ENCODE data around the gene SPTB.

The SPTB gene

DNA sequence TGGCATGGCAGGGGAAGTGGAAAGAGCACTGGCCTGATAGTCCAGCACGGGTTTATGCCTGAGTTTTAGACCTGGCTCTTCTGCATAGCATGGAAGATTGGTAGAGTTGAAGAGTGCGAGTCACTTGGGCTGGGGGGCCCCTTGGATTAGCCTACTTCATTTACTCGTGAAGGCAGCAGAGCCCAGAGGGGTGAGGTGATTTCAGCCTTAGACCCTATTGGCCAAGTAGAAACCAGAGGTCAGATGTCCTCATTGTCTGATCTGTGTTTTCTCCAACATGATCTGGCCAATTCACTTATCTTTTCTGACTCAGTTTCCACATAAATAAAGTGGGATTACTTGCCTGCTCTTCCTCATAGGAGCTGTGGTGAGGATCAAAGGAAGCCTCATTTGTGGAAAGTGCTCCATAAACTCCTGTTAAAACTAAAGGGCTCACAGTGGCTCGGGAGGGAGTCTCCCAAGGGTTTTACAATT lies 173.6 kb downstream of the SPTB start:
- DNase-seq: no peak

GRCh38 chr14:64705381-64706118 lies 174.2 kb downstream of the SPTB start:
- DNase-seq: no peak

DNA sequence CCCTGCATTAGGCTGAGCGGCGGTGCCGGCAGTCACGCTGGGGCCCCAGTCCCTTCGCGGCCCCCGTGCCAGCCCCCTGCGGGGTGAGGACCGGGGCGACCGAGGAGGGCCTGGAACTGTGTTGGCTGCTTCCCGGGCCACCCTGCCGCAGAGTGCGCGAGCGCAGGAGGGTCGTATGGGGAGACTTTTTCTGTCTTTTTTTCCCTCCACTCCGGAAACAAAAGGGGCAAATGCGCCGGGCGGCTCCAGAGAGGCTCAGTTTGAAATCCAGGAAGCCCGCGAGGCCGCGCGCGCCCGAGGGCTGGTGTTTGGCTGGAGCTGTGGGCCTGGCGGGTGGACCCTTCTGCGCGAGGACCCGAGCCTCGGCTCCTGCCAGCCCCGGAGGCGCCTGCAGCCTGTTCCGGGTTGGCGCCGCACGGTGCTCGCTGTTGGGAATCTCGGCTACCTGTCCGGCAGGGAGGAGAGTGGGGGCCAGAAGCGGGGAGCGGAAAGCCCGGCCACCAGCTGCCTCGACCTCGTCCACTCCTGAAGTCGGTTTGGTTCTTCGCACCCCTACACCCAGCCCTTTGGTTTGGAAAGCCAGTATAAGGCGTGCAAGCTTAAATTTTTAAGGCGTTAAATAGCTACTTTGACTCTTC lies 174.8 kb downstream of the SPTB start:
- no peak for DNase-seq

DNA sequence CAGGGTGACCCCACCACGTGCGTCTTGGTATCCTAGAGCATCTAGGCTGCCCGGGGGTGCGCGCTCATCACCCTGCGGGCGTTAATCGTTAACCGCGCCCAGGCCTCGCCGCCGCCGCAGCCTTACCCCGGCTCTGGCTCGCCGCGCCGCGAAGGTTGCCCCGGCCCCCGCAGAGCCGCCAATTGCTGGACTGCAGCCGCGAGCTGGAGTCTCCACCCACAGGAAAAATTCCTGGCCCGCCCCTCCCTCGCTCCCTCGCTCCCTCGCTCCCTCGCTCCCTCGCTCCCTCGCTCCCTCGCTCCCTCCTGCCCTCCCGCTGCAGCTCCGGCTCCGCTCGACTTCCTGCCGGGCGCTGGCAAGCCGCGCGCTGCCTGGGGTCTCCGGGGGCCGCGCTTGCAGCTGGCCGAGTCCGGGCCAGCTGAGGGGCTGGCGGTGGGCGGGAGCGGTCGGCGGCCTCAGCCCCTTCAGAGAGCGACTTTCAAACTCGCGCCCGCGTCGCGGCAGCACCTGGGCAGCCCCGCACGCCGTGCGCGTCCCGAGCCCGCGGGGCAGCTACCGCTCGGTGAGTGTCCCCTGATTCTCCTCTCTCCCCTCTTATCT lies 175.5 kb downstream of the SPTB start, which contains the start of gene PLEKHG3:
Gene PLEKHG3, plus strand, starts transcription at position 282 of the 600 bp plus-strand sequence. CDS start 23,208 bp downstream, outside the sequence.
- no peak for DNase-seq

DNA sequence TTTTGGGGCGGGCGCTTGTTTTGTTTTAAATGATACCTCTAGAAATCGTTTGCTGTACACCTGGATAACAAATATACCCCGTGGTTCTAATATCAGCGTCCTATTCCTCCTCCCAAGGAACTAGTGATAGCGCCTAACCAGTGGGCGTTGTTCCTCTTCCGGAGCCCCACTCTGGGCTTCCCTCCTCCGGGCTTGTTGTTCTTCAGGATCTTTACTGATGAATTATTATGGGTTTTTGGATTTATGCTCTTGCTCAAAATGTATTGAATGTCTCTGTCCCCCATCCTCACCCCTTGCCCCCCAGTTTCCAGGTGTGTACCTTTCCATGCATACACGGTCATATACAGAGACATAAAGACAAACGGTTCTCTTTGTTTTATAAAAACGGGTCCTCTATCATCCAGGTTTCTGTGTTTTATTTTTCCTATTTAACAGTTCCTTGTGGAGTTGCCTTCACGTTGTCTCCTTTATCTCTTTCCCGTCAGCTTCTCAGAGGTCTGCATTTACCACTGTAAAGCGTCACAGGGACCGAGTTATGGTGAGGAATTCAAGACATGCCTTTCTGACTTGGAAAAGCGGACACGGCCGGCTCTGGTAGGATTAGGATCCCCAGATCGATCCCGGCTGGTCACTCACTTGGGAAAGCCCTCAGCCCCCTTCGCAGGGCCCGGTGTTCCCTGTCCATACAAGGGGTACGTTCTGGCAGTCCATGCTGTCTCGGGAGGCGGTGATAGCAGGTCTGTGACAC lies 176.1 kb downstream of the SPTB start:
- DNase-seq: no peak

DNA sequence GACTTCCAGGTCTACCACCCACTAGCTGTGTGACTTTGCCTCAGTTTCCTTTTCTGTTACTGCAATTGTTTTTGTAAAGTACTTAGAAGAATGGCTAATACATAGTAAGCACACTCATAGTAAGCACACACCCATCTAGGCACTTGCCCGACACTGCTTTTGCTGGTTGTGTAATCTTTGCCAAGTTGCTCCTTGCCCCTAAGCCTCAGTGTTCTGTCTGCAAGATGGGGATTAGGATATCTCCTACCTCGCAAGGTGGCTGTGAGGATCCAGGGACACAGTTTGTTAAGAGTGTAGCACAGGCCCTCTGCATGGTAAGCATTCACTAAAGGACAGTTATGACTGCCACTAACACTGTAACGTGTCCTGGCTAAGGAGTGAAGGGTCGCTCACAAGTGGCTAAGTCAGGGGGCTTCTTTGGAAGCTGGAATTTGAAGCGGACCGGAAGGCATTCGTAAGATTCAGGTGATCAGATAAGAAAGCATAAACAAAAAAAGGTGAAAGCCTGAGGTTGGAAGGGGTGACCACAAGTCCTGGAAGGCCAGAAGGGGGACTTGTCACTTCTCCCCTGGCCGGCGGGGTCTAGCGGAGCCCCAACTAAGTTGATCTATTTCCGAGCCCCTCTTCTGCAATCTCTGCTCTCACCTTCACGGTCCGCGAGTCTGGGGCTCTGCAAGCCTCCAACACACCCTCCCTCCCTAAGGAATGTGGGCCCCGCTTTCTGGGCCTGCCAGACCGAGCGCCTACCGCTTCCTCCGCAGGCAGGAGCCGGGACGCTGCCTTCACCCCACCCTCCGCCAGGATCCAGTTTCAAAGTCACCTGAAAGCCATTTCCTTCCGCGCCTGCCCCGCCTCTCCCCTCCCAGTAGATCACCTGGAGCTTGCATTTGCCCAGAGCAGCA lies 177.0 kb downstream of the SPTB start:
- no peak for DNase-seq

DNA sequence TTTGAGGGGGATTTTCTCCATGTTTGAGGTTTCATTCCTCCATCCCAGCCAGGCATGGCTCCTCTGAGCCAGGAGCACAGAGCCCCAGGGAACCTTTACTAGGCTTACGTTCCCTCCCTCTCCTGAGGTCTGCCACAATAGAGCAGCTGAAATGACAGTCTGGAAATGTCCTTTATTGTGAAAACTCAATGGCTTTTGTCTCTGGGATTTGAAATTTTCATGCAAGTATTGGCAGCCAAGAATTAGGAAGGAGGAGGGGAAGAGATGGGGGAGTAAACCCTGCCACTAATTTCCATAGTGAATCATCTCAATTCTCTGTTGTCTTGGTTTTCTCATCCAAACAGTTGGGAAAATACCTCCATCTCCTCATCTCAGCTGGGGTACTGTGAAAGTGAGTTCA lies 178.0 kb downstream of the SPTB start:
- no peak for DNase-seq

DNA sequence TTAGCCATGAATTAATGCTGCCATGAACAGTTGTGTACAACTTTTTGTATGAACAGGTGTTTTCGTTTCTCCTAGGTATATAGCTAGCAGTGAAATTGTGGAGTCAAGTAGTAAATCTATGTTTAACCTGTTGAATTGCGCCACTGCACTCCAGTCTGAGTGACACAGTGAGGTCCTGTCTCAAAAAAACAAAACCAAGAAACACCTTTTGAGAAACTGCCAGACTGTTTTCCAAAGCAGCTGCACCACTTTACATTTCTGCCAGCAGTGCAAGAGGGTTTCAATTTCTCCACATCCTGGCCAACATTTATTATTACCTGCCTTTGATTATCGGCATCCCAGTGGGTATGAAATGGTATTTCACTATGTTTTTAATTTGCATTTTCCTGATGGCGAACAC lies 178.8 kb downstream of the SPTB start:
- DNase-seq: no peak

GRCh38 chr14:64700290-64700689 lies 179.4 kb downstream of the SPTB start:
- no peak for DNase-seq

DNA sequence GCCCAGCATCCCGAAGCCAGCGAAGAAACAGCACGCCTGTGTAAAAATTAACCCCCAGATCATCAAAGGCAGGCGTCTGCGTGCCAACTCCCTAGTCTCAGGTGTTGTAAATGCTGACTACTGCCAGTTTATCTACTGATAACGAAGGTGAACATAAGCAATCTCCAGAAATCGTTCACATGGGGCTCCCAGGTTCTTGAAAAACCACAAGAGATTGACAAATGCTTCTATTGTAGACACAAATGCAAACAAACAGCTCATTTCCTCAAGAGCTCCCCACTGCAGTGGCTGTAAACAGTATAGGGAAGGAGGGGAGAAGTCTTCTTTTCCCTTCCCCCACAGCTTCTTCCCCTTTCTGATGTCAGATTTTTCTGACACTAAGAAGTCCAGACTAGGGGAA lies 180.8 kb downstream of the SPTB start:
- no peak for DNase-seq

- no peak for DNase-seq
Observed at GRCh38 chr14:64696355-64696857, 183.3 kb downstream of the SPTB start.
